ENCODE measurements around the gene KBTBD4.

GRCh38 chr11:47550288-47551047 is 28.3 kb downstream of the KBTBD4 start:
- TF ChIP-seq CTCF (conservative IDR thresholded peaks at IDR 0.05 in 1 of 2, IDR thresholded peaks at IDR 0.05 in 1 of 2; ENCODE audit: low read depth in 1 of 2, low read length in 2 of 2) (no peak), EZH2 (IDR thresholded peaks at IDR 0.05; ENCODE audit: low read length, missing control alignments) (no peak)

All from fibroblast of lung (primary cell).